ENCODE measurements around the gene CPED1.
"Not testable (repeated sequence)": the region's sequence is repeated elsewhere in the genome, so short reads cannot be mapped to it uniquely, and the experiment has no call there.

The CPED1 gene

DNA sequence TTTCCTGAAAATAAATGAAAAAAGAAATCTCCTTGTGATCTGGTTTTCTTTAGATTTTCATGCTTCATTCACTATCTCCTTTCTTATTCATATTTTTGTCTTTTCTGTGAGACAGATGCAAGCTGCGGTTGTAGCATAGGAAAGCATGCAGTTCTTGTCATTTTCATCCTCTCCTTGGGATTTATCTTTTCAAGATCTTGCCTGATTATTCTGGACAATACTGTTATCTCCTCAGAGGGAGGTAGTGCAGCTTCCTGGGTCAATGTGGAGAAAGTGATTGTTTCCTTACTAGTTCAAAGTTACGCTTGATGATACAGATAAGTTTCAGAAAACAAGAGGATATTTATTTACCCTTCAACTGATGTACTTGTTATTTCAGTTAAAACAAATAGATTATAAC, 114.6 kb downstream of the CPED1 start:
- no peak for FAIRE-seq

DNA sequence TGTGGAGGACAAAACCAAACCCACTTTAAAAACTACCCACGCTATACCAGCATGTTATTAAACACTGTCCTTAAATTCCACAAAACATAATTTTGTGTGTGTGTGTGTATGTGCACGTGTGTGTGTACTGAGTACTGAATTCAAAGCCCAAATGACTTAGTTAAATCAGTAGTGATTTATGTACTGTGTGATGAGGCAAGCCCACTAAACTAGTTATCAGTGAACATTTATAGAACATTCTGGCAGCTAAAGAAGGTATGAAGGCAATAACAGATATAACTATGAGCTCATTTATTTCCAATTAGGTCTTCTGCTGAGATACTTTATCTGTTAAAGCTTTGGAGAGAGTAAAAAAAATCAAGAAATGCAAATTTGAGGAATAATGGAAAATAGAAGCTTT, 115.1 kb downstream of the CPED1 start:
- no peak for FAIRE-seq

DNA sequence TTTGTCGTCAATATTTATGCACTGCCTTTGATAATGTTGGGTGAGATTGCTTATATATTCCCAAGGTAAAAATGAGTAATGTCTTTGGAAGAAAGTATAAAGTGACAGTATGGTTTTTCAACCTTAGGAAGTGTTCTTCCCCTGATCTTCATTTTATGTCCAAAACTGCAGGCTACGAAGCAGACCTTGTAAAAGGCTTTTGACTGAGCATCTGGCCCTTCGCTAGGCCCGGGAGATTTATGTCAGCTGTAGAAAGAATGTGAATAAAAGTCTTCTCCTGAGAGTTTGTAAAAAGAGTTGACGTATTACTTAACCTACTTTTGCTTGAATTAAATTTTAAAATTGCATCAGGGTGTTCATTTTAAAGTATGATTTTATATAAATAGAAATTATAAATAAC, 116.8 kb downstream of the CPED1 start:
- no peak for FAIRE-seq

DNA sequence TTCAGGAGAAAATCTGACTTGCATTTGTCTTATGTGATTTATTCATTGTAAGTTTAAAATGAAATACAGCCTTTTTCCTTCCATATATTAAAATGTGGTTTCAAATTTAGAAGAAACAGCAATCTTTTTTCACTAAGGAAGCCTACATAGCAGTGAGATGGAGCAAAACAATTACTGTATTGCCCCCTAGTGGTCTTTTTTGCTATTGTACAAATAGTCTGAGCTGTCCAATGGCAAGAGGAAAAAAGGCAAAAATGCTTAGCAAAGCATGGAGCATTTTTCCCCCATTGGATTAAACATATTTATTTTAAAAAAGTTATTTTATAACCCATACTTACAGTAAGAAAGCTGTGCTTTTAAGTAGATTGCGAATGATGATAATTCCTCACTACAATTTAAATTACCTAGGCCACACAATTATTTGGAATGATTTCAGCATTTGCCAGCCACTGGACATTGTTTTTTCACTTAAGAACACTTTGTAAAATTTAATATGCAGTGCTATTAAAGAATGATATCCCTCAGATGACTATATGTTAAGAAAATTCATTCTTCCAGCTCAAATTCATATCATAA, 119.5 kb downstream of the CPED1 start:
- peak; percentile 98 for FAIRE-seq

DNA sequence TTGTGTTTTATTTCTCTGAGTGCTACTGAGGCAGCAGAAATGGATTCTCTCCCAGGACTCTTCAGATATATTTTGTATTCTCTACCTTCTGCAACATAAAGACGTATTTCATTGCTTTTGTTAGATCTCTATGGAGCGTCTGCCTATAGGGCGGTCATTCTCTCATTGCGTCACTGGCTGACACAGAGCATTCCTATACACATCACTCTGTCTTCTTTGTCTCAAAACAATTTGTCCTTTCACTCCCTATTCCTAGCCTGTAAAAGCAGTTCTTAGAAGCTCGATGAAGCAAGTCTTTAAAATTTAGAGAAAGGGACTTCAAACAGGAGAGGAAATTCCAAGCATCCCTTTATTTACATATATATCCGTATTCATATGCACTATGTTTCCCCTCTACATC, 120.6 kb downstream of the CPED1 start:
- FAIRE-seq: no peak

DNA sequence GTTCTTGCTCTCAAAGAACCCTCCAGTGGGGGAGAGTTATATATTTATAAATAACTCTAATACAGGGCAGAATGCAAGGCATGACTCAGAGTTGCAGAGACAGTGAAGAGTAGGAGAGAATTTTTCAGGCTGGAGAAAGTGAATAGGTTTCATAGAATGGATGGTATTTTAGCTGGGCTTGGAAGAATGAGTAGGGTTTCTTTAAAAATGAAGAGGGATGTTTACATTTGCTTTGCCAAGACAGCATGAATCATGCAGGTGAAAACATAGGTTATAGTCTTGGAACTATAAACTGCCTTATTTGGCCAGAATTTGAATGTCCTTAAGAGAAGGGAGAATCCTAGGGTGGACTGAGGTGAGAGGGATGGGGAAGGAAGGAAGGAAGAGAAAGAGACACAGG, 124.8 kb downstream of the CPED1 start:
- FAIRE-seq: no peak

DNA sequence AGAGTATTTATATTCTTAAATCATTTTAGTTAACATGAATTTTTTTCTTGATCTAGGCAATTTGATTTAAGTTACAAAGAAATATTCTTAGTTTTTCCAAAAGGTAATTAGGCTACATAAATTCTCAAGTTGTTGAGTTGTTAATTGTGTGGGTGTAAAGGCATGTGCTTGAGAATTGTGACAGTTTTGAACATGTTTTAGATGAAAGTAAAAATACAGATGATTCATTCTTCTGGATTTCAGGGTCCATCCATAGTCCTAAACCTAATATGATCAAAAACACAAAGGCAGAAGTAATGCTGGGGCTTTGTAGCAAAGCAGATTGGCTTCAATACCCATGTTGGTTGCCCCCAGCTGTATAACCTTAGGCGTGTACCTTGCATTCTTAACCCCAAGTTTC, 127.9 kb downstream of the CPED1 start:
- no peak for FAIRE-seq

DNA sequence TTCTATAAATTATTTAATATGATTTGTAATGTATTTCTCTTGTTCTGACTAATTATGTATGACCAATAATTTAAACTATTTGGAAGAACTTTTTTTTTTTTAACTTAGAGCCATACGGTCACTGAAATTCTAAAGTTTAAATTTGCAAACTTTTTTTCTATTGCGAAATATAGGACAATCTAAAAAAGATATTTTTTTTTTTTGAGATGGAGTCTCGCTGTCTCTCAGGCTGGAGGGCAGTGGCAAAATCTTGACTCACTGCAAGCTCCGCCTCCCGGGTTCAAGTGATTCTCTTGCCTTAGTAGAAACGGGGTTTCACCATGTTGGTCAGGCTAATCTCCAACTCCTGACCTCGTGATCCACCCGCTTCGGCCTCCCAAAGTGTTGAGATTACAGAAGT, 130.5 kb downstream of the CPED1 start:
- FAIRE-seq: no peak

DNA sequence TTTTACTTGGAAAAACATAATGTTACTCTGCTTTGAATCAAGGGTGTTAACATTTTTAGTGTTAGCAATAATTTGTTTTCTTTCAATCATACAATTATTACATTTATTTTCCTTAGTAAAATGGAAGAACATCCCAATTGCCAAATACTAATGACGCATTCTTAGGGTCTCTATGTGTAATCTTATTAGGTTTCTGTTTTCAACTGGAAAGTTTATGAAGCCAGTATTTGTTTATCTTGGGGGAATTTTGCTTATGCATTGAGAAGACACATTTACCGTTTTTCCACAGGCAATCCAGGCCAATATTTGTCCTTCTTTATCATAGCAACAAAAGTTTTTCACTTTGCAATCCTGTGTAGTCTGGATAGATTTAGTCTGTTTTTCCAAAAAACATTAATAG, 134.5 kb downstream of the CPED1 start:
- FAIRE-seq: no peak

DNA sequence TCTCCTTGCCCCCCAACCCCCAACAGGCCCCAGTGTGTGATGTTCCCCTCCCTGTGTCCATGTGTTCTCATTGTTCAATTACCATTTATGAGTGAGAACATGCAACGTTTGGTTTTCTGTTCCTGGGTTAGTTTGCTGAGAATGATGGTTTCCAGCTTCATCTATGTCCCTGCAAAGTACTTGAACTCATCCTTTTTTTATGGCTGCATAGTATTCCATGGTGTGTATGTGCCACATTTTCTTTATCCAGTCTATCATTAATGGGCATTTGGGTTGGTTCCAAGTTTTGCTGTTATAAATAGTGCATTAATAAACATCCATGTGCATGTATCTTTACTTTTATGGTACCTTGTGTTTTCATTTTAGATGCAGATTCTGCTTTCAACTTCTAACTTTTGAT, 136.9 kb downstream of the CPED1 start:
- FAIRE-seq: not testable (repeated sequence)

DNA sequence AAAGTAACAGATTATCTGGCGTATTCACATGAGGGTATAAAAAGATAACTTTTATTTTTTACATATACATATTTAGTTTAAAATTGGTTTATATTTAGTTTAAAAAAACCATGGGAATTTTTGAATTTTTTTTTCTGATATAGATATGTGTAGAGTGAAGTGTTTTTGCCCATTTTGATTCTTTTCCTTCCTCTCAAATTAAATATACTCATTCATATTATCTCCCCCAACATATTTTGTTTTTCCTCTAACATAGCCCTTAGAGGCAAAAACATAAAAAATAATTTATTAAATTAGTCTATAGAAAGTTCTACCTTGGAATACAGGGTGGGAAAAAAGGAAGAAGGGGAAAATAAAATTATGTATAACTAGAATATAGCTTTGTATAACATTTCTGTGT, 137.7 kb downstream of the CPED1 start:
- FAIRE-seq: no peak

DNA sequence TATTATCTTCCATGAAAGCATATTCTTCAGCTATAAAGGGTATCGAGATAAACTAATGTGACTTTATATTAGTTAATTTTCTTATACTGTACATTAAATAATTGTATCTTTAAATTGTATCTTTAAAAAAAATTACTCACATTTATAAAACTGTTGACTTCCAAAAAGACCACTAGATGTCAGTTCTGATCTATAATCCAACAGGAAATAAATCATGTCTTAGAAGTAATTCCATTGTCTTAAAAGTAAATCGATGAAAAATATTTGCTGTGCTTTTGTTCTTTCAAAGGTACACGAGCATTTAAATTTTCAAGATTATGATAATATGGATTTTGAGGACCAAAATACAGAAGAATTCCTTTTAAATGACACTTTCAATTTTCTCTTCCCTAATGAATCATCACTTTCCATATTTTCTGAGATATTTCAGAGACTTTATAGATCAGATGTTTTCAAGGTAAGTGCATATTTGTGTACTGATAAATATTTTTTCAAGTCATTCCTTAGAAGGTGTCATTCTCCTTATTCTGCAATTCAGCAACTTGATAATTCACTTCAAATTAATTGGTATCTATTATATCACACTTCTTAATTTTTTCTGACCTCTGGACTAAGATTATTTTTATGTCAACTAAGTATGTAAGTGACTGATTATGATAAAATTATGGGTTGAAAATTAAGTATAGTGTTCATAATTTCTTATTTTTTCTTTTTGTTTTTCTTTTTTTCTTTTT, 138.5 kb downstream of the CPED1 start:
- FAIRE-seq: no peak

DNA sequence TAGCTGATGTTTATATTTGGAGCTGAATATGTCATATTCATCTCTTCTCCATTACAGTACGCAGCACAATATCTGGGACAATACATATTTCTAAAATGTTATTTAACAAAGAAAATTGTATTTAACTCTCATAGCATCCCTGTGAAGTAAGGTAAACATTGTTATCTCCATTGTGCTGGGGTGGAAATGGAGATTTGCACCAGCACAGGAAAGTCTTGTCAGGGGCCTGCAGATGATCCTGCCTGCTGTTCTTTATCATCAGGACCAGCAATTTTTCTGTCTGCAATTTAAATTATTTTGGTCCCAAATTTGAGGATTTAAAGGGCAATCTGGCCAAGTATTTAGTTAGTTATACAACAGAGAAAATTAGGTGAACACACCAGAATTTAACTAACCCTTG, 144.4 kb downstream of the CPED1 start:
- no peak for FAIRE-seq

DNA sequence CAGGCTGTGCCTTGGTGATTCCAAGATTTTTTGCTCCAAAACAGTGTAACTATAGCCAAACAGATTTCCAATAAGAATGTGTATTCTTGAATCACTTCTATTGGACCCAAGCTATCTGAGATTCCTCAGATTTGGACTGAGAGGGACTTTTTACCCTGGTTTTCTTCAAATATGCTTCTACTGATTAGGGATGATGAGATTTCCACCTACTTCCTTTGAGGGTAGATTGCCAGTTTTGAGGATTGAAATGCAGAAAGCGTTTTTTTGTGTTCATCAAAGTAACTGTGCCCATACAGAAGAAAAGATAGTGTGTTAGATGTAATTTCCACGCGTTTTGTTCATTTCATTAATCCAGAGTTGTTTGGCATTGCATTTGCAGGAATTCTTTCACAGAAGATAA, 144.9 kb downstream of the CPED1 start:
- no peak for FAIRE-seq

DNA sequence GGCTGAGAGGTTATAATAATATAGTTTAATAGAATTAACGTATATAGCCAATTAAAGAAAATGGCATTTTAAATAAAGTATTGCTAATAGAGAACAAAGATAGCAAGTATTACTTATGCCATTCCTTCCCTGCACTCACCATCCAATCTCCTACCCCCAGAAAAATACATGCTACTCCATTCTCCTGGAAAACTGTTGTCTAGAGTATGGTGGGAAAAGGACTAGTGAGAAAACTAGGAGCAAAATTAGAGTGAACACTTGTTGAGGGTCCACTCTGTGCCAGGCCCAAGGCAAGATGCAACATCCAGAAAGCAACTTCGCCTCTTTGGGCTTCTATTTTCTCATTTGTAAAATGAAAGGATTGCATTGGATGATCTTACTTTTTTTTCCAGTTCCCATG, 149.1 kb downstream of the CPED1 start:
- FAIRE-seq: no peak

DNA sequence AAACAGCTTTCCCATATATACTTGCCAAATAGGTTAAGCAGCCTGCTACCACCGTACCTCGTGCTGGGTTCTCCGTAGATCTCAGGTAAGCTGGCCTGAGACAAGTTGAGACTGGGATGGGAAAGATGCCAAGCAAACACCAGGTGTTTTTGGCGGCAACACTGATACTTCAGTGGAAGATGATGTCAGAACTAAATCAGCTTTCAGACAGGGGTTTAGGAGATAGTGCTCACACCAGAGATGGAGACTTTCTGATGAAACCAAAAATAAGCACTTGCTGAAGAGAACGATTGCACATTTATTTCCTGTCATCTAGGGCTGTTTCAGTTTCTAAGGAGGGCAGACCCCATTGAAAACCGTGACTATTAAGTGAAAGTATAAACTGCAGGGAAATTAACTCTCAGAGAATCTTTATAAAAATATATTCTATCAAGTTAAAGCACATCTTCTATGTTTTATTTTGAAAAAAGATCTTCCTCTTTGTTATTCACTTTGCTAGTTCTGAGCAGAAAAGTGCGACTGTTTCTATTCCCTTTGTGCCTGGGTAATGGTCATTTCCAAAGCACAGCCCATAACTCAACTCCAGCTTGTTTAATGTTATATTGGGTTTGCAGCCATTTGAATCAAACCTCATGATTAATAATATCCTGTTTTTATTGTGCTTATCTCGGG, 149.9 kb downstream of the CPED1 start:
- no peak for FAIRE-seq

DNA sequence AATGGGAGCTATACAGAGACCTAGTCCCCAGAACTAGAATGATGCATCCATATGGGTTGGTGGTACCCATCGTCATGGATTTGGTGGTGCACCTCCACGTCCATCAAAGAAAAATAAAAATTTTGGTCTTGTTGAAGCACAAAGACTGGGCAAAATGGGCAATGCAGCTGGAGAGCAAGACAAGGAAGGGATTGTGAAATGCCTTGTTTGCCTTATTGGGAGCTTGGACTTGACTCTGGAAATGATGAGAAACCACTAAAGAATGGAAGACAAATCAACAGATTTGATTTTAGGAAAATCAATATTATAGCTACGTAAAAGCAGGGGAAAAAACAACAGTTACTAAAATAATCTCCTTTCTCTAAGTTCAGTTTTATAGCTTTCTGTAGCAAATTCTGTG, 150.9 kb downstream of the CPED1 start:
- FAIRE-seq: no peak

DNA sequence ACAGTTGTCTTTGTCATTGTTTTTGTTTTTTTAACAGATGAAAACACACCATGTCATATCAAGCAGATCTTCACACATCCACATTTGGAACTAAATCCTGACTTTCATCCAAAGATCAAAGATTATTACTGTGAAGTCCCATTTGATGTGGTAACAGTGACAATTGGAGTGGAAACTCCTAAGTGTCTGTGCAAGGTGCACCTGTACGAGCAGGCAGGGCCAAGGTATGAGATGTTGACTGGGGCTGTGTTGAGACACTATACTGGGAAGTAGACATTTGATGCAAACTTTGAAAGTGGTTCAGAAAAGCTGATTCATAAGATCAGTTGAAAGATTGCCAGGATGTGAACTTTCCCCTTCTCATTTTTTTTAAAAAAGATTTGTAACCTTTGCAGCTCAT, 152.3 kb downstream of the CPED1 start:
- FAIRE-seq: no peak

DNA sequence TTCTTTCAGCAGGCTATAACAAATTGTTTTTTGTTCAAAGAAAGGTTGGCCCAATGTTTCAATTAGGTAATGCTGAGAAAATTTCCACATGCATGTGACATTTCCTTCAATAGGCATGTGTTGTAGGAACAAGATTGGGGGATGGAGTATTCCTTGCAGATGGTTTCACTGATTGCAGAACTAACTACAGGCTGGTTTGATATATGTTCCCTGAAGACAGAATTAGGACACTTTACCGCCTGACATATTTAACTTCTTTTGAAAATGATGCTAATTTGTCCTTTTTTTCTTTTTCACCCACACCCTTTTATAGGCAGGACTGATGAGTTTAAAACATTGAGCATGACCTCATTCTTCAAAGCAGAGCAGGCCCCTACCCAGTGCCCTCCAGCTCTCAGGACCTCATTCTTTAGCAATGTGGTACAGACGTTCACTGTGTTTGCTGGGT, 163.3 kb downstream of the CPED1 start:
- no peak for FAIRE-seq

DNA sequence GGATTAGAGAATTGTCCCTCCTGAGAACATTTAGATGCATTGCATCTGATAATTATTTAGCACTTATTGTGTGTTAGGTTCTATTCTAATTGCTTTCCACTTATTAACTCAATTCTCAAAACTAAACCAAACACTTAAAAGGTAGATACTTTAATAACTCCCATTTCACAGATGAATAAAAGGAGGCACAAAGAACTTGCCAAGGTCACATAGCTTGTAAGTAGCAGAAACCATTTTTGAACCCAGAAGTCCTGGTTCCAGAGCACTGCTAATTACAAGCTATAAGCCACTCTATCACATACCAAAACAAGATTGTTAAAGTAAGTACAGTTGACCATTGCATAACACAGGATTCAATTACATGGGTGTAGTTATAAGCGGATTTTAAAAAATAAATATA, 164.9 kb downstream of the CPED1 start:
- FAIRE-seq: no peak

DNA sequence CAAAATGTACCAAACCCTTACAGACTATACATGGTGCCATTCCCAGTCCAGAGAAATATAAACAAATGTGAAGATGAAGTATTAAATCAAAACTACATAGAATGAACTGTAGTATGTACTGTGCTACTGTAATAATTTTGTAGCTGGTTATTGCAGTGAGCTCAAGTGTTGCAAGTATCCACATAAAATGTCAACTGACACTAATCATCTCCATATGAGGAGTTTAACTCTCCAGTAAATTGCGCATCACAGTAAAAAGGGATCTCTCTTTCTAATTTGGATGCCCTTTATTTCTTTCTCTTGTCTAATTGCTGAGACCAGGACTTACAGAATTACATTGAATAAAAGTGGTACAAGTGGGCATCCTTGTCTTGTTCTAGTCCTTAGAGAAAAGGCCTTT, 165.5 kb downstream of the CPED1 start:
- FAIRE-seq: no peak

DNA sequence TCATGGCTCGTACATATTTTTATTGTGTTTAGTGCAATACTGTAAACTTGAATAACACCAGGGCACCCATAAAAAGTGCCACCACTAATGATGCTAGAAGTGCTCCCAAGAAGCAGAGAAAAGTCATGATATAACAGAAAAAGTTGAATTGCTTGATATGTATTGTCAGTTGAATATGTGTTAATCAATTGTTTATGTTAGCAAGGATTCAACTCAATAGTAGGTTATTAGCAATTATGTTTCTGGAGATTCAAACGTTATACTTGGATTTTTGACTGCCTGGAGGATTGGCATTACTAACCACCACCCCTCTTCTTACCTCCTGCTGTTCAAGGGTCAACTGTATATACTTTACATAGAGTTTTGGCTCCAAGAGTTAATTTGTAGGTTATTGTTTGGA, 168.3 kb downstream of the CPED1 start:
- no peak for FAIRE-seq

DNA sequence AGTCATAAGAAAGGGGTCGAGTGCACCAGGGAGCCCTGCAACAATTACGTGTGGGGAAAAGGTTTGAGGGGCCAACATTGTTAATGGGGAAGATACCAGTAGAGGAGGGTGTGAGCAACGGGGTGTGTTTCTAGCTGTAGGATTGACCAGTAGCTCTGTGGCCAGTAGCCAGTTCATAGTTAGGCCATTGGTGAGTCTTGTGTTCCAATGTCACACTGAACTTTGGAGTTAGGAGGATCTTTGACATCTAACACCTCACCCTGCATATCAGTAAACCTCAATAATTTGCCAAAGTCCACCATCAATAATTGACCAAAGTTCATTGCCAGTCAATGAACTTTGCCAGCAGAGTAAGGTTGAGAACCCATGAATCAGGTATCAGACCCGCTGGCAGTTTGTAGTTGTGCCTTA, 168.8 kb downstream of the CPED1 start:
- FAIRE-seq: no peak

DNA sequence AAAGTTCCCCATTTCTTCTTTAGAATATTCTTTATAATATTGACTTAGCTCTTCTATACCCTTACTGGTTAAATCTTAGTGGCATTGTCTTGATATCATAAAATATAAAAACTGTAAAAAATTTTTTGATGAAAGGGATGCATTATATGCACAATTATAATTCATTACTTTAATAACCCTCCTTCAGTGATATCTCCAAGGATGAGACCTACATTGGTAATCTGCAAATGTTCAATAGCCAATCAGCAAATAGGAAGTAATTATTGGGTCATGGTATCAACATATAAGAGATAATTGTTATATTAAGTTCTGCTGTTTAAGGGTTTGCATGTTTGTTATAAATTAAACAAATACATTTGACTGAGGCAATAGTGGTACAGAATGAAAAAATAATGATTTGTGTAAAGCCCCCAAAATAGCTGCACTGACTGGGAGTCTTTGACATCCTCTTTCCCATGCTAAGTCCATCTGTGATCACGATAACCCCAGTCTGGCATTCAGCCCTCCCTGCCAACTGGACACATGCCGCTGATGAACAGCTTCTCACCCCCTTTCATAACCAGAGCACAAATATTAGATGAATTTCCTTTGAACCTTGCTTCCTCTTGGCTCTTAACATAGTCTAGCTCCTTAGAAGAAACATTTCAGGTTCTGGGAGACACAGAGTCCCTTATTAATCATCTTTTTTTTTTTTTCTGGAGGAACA, 169.5 kb downstream of the CPED1 start:
- no peak for FAIRE-seq
